ENCODE measurements around the gene FBXO46.

Gene FBXO46

GRCh38 chr19:45730368-45731288, at the start of gene FBXO46:
TSS of gene FBXO46 (minus strand) at chr19:45730896. CDS start at chr19:45713495, 17,401 bp downstream.
- DNase-seq: peak; percentile 94 to 99 (median 98)
- intact Hi-C loops (cut with DNase I): no loop called here

- no peak for DNase-seq
- intact Hi-C loops (cut with DNase I): no loop called here
Observed at GRCh38 chr19:45780146-45780447, 49.4 kb upstream of the FBXO46 start.

DNA sequence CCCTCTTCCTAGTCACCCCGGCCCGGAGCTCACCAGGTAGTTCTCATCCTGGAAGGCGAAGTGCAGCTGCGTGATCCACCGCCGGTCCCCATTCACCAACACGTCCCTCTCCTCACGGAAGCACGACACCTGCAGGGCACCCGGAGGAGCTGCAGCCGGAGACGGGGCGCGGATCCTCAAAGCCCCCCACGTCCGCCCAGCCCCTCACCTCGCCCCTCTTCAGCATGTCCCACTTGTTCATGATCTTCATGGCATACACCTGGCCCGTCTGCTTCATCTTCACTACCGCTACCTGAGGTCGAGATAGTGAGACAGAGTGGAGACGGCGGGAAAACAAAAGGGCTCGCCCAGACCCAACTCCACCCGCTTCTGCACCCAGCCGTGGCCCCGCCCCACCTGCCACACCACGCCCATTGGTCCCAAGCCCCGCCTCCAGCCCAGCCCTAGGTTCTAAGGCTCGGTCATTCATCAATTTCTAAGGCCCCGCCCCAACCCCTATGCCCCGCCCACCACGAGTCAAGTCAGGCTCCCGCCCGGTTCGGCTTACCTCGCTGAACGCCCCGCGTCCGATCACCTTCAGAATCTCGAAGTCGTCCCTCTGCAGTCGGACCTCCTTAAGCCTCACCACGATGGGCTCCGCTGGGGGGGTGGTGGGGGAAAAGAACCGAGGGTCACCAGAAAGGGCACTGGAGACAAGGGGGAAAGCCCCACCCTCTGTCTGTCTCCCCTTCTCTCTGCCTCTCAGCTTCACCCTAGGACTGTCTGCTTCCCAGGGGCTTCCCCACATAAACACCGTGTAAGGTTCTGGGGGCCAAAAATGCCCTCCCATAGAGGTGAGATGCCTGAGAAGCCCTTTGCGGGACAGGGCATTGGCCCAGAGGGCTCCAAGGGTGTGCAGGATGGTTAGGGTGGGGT, 48.8 kb upstream of the FBXO46 start:
- DNase-seq: no peak
- intact Hi-C loops (cut with DNase I): no loop called here

GRCh38 chr19:45778010-45778661, 47.4 kb upstream of the FBXO46 start:
- intact Hi-C loops (cut with DNase I): no loop called here
- DNase-seq: no peak

GRCh38 chr19:45777395-45777961, 46.8 kb upstream of the FBXO46 start:
- intact Hi-C loops (cut with DNase I): no loop called here
- DNase-seq: no peak

DNA sequence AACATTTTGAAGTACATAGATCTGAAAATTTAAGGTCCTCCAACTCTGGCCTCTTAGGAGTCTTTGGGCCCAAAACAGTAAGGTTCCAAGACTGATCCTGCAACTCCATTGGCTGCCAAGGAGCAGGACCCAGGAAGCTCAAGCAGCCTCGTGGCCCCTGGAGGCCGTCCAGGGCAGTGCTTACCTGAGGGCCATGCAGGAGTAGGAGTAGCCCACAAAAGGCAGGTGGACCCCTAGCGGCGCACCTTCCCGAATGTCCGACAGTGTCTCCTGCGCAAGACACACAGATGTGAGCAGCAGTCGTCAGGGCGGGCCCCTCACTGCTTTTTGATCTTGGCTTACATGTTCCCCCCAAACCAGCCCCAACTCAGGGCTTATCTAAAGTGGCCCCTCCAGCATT, 44.1 kb upstream of the FBXO46 start:
- intact Hi-C loops (cut with DNase I): no loop called here
- DNase-seq: no peak

DNA sequence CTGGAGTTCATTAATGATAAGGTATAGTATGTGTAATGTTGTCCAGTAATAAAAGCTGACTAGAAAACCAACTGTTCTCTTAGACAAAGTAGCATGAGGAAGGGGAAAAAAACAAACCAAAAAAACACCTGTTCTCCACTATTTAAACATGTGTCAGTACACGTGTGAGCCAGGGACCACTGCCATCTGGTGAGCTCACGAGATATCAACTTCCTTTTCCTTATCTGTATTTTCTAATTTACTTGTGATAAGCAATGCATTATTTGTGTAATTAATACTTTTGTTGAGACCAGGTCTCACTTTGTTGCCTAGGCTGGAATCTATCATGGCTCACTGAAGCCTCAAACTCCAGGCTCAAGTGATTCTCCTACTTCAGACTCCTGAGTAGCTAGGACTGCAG, 42.7 kb upstream of the FBXO46 start:
- intact Hi-C loops (cut with DNase I): no loop called here
- no peak for DNase-seq

GRCh38 chr19:45772912-45773311, 42.2 kb upstream of the FBXO46 start:
- no peak for DNase-seq
- intact Hi-C loops (cut with DNase I): no loop called here

DNA sequence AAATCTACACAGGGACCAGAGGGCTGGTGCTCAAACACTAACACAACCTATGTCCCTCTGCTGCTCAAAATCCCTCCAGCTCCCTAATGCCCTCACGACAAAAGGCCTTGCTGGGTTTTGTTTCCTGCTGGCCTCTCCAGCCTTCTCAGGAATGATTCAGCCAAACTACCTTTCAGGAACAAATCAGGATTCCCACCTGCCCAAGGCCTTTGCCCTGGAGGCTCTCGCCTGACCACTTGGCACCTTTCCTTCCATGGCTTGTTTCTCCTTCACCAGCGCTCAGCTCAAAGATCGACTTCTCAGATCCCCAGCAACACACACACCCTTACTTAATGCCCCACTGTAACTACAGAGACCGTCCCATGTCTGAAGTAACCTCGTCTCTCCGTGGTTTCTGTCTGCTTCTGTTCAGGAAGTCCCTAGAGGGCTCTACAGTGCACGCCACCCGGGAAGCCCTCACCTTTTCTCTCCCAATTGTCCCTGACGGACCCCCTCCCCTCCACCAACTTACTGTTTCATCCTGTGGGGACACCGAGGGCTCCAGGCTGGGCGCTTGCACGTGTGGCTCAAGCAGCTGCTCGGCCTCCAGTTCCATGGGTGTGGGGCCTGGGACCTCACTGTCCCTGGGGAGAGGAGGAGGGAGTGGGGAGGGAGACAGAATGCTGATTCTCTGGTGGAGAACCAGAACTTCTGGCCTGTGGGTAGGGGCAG, 41.6 kb upstream of the FBXO46 start:
- intact Hi-C loops (cut with DNase I): no loop called here
- DNase-seq: no peak

DNA sequence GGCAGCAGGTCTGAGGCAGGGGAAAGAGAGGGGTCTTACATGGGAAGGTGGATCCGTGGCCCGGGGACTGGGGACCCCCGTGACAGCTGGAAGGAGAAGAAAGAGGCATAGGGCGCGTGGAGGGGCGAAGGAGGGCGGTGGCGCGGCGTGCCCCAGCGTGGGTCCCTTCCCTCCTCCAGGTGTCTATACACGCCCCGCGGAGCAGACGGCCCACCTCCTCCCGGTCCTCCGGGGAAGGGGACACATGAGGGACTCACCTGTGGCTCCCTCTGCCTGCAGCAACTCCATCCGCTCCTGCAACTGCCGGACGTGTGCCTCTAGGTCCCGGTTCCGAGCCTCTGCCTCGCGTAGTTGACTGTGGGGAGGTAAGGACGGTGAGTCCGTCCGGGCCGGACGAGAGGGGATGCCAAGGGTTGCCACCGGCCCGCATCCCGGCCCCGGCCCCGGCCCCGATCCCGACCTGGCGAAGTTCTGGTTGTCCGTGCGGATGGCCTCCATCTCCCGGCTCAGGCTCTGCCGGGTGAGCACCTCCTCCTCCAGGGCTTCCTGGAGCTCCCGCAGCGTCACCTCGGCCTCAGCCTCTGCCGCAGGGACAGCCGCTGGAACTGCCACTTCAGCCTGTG, 40.7 kb upstream of the FBXO46 start:
- intact Hi-C loops (cut with DNase I): no loop called here
- DNase-seq: no peak

- intact Hi-C loops (cut with DNase I): no loop called here
- DNase-seq: peak; percentile 83 to 96 (median 92)
Observed at GRCh38 chr19:45770192-45771101, 39.8 kb upstream of the FBXO46 start.

- intact Hi-C loops (cut with DNase I): loop anchor here (2.0 to 5.0 kb wide), 2 partner anchors 29 to 43 kb away; no protein-coding TSS in a partner anchor
- peak in 34 of 42 donors; percentile 30 to 77 (median 59) for DNase-seq
Observed at GRCh38 chr19:45769821-45770191, 39.1 kb upstream of the FBXO46 start.

DNA sequence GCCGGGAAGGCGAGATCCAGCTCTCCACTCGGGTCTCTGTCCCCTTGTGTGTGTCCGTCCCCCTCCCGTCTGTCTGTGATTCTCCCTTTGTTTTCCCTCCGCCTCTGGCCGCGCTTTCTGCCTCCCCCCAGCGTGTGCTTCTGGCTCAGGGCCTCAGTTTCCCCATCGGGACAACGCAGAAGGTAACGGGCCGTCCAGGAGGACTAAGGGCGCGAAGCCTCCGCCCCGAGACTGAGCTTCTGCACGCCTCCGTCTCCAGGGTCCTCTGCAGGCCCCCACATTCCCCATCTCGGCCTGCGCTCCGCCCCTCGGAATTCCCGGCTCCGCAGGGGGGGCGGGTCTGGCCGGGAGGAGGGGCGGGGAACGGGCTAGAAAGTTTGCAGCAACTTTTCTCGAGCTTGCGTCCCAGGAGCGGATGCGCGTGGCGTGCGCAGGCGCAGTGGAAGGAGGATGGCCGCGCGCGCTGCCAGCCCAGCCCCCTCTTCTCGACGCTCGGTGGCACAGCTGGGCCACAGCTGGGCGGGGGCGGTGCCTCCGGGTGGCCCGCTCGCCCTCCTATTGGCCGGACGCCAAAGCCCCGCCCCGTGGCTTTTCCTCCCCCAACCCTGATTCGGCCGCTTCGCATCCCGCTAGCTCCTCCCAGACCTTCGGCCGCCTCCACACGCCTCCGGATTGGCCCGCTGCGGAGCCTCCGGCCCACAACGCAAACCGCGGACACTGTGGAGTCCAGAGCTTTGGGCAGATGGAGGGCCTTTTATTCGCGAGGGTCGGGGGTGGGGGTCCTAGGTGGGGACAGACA, 38.5 kb upstream of the FBXO46 start, which contains the start of gene SIX5:
SIX5 (minus strand) TSS at position 269 of the 799 bp plus-strand sequence. CDS start 408 bp downstream, outside the sequence.
- intact Hi-C loops (cut with DNase I): loop anchor here (2.0 to 5.0 kb wide), 2 partner anchors 30 to 42 kb away; no protein-coding TSS in a partner anchor
- DNase-seq: peak; percentile 87 to 99 (median 98)

GRCh38 chr19:45768655-45768983, 37.9 kb upstream of the FBXO46 start:
- peak in 9 of 42 donors; percentile 16 to 52 (median 32) for DNase-seq
- intact Hi-C loops (cut with DNase I): loop anchor here (2.0 to 5.0 kb wide), 2 partner anchors 30 to 41 kb away; no protein-coding TSS in a partner anchor

DNA sequence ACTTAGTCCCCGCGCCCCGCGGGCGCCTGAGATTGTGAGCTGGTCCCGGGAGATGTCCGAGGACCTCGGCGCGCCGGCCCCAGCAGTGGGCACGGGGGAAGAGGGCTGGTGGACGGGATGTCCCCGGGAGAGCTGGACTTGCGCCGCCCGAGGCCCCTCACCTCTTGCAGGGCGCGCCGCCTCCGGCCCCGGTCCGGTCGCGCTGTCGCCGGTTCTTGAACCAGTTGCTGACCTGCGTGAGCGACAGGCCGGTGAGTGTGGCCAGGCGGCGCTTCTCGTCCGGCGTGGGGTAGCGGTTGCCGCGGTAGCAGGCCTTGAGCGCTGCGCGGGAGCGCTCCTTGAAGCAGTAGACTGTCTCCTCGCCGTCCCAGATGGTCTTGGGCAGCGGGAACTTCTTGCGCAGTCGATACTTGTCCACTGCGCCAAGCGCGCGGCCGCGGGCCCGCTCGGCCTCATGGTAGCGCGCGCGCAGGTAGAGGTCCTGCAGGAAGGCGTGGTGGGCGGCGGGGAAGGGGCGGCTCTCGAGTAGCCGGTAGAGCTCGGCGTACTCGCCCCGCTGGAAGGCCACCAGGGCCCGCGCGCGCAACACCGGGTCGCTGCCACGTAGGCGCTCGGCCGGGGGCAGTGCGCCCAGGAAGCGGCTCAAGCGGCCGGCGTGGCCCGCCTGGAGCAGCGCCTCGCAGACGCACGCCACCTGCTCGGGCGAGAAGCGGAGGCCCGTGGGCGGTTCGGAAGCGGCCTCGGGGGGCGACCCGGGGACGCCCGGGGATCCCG, 37.4 kb upstream of the FBXO46 start:
- intact Hi-C loops (cut with DNase I): loop anchor here (2.0 to 5.0 kb wide), 2 partner anchors 31 to 41 kb away; no protein-coding TSS in a partner anchor
- peak in 15 of 42 donors; percentile 23 to 58 (median 31) for DNase-seq

Data from head of caudate nucleus (tissue), 42 donors.